Liver (tissue), 9 donors: ENCODE measurements around the gene ZNF503. TPM values are rescaled to one million over a fixed set of nuclear protein-coding genes. Genes with fewer than 3 reads are reported as not detected.

Experiments
- DNase-seq: peaks from one replicate; pipeline ENCODE4 v3.0.0-alpha.2; 2017; ENCODE audit warnings: low spot score
- H3K27ac ChIP-seq, 2 donors: one replicate each; pipeline ENCODE4 v1.7.0; 2013; ENCODE audit warnings: inconsistent platforms in 2 of 2, low read length in 2 of 2, control low read depth in 1 of 2, low read depth in 1 of 2, mild to moderate bottlenecking in 1 of 2
- H3K27me3 ChIP-seq, 4 donors: one replicate each; pipeline versions ENCODE4 v1.6.1 to v1.7.0; 2013; ENCODE audit warnings: low read length in 3 of 4, inconsistent platforms in 1 of 4, mild to moderate bottlenecking in 1 of 4, moderate library complexity in 1 of 4; ENCODE audit not compliant: control insufficient read depth in 4 of 4, insufficient read depth in 4 of 4
- H3K36me3 ChIP-seq, 4 donors: one replicate each; pipeline versions ENCODE4 v1.6.1 to v1.7.0; 2013; ENCODE audit warnings: low read length in 3 of 4, mild to moderate bottlenecking in 3 of 4, low read depth in 1 of 4, moderate library complexity in 1 of 4; ENCODE audit not compliant: control insufficient read depth in 4 of 4, insufficient read depth in 3 of 4
- H3K4me1 ChIP-seq, 4 donors: one replicate each; pipeline versions ENCODE4 v1.6.1 to v1.7.0; 2013; ENCODE audit warnings: low read length in 3 of 4, mild to moderate bottlenecking in 3 of 4, moderate library complexity in 1 of 4; ENCODE audit not compliant: control insufficient read depth in 4 of 4, insufficient read depth in 4 of 4
- H3K4me3 ChIP-seq, 3 donors: one replicate each; pipeline versions ENCODE4 v1.6.1 to v1.7.0; 2013; ENCODE audit warnings: low read length in 3 of 3, control low read depth in 1 of 3, low read depth in 1 of 3, mild to moderate bottlenecking in 1 of 3
- H3K9ac ChIP-seq, 2 donors: one replicate each; pipeline ENCODE4 v1.7.0; 2013; ENCODE audit warnings: low read length in 2 of 2, mild to moderate bottlenecking in 2 of 2, moderate library complexity in 2 of 2, control low read depth in 1 of 2, low read depth in 1 of 2
- H3K9me3 ChIP-seq, 4 donors: one replicate each; pipeline versions ENCODE4 v1.6.1 to v1.7.0; 2013; ENCODE audit warnings: low read length in 3 of 4; ENCODE audit not compliant: control insufficient read depth in 4 of 4
- ATF3 ChIP-seq: IDR thresholded peaks from 2 replicates; pipeline ENCODE4 v1.6.1; 2016; ENCODE audit warnings: antibody characterized with exemption
- EGR1 ChIP-seq, 2 donors: IDR thresholded peaks; 2 replicates each; pipeline ENCODE4 v1.6.1; 2016 to 2018; ENCODE audit warnings: antibody characterized with exemption in 2 of 2, low read depth in 2 of 2
- FOXA1 ChIP-seq: IDR thresholded peaks from 2 replicates; pipeline ENCODE4 v1.6.1; 2016; ENCODE audit warnings: antibody characterized with exemption
- FOXA2 ChIP-seq: IDR thresholded peaks from 2 replicates; pipeline ENCODE4 v1.6.1; 2016; ENCODE audit warnings: antibody characterized with exemption
- GABPA ChIP-seq, 2 donors: IDR thresholded peaks in 1 of 2; conservative IDR thresholded peaks in 1 of 2; 2 replicates each; pipeline ENCODE4 v1.6.1; 2016; ENCODE audit warnings: antibody characterized with exemption in 2 of 2, mild to moderate bottlenecking in 1 of 2, moderate library complexity in 1 of 2
- HNF4A ChIP-seq, 2 donors: conservative IDR thresholded peaks; 2 replicates each; pipeline ENCODE4 v1.6.1; 2016; ENCODE audit warnings: antibody characterized with exemption in 2 of 2, mild to moderate bottlenecking in 2 of 2
- HNF4G ChIP-seq: IDR thresholded peaks from 2 replicates; pipeline ENCODE4 v1.6.1; 2016; ENCODE audit warnings: antibody characterized with exemption
- SP1 ChIP-seq: IDR thresholded peaks from 2 replicates; pipeline ENCODE4 v1.6.1; 2018; ENCODE audit warnings: antibody characterized with exemption, mild to moderate bottlenecking
- YY1 ChIP-seq: IDR thresholded peaks from 2 replicates; pipeline ENCODE4 v1.6.1; 2016; ENCODE audit warnings: antibody characterized with exemption, mild to moderate bottlenecking
- WGBS: extraction: QIAGEN DNeasy Blood & Tissue Kit; methylation state at CpG from one replicate; pipeline ENCODE4 v1.1.7; 2013; 5-methylcytosine and 5-hydroxymethylcytosine counted together
- polyA plus RNA-seq, 2 donors: library from polyadenylated mRNA; stranded (reverse) in 1 of 2; unstranded in 1 of 2; fragments of 200-250 nt in 1 of 2; fragments of >200 nt in 1 of 2; fragmentation: Nextera tagmentation in 1 of 2; extraction: Ambion mirVana in 1 of 2; gene quantifications; one replicate each; pipeline versions ENCODE4 v1.2.1 to v1.2.3, GENCODE V29; 2013 to 2015
- total RNA-seq, 2 donors: library from RNA; depleted of rRNA; stranded (reverse); fragments of >200 nt; gene quantifications; one replicate each; pipeline ENCODE4 v1.2.3, GENCODE V29; 2014
- TF ChIP-seq, protein P1 (sequence below): IDR thresholded peaks from 2 replicates; pipeline ENCODE4 v1.6.1; 2016; ENCODE audit warnings: antibody characterized with exemption, mild to moderate bottlenecking
- TF ChIP-seq, protein P2 (sequence below): IDR thresholded peaks from 2 replicates; pipeline ENCODE4 v1.6.1; 2016; ENCODE audit warnings: antibody characterized with exemption
- TF ChIP-seq, protein P3 (sequence below): IDR thresholded peaks from 2 replicates; pipeline ENCODE4 v1.6.1; 2016; ENCODE audit warnings: antibody characterized with exemption
- donor health status: healthy.
- donor health status: healthy.
- donor health status: healthy.
- donor health status: healthy.
- donor health status: healthy.

ZNF503 gene
- total and polyA plus RNA-seq, 4 donors = 1.6 to 5.2 (median 2.0) TPM

GRCh38 chr10:75414527-75414926 is 13.0 kb upstream of the ZNF503 start:
- Histone ChIP-seq H3K4me1 (peaks cover 0 to 3% (median 0%) of the 10 kb centered on the region in 4 donors), H3K9ac (no peak overlapping the region), H3K9me3 (no peaks in the 10 kb centered on the region), H3K4me3 (no peak overlapping the region), H3K27me3 (no peaks in the 10 kb centered on the region), H3K27ac (no peak overlapping the region), H3K36me3 (no peaks in the 10 kb centered on the region)
- DNase-seq = no peak
- WGBS = 88% methylated on average over 1 of the region's 1 CpG
- TF ChIP-seq HNF4A (conservative IDR thresholded peaks at IDR 0.05) (no peak), FOXA2 (no peak), HNF4G (no peak), YY1 (no peak), SP1 (no peak), ATF3 (no peak), FOXA1 (no peak)
- TF ChIP-seq, protein P1, sequence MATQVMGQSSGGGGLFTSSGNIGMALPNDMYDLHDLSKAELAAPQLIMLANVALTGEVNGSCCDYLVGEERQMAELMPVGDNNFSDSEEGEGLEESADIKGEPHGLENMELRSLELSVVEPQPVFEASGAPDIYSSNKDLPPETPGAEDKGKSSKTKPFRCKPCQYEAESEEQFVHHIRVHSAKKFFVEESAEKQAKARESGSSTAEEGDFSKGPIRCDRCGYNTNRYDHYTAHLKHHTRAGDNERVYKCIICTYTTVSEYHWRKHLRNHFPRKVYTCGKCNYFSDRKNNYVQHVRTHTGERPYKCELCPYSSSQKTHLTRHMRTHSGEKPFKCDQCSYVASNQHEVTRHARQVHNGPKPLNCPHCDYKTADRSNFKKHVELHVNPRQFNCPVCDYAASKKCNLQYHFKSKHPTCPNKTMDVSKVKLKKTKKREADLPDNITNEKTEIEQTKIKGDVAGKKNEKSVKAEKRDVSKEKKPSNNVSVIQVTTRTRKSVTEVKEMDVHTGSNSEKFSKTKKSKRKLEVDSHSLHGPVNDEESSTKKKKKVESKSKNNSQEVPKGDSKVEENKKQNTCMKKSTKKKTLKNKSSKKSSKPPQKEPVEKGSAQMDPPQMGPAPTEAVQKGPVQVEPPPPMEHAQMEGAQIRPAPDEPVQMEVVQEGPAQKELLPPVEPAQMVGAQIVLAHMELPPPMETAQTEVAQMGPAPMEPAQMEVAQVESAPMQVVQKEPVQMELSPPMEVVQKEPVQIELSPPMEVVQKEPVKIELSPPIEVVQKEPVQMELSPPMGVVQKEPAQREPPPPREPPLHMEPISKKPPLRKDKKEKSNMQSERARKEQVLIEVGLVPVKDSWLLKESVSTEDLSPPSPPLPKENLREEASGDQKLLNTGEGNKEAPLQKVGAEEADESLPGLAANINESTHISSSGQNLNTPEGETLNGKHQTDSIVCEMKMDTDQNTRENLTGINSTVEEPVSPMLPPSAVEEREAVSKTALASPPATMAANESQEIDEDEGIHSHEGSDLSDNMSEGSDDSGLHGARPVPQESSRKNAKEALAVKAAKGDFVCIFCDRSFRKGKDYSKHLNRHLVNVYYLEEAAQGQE = no peak
- TF ChIP-seq, protein P2, sequence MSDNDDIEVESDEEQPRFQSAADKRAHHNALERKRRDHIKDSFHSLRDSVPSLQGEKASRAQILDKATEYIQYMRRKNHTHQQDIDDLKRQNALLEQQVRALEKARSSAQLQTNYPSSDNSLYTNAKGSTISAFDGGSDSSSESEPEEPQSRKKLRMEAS = no peak
- TF ChIP-seq, protein P3, sequence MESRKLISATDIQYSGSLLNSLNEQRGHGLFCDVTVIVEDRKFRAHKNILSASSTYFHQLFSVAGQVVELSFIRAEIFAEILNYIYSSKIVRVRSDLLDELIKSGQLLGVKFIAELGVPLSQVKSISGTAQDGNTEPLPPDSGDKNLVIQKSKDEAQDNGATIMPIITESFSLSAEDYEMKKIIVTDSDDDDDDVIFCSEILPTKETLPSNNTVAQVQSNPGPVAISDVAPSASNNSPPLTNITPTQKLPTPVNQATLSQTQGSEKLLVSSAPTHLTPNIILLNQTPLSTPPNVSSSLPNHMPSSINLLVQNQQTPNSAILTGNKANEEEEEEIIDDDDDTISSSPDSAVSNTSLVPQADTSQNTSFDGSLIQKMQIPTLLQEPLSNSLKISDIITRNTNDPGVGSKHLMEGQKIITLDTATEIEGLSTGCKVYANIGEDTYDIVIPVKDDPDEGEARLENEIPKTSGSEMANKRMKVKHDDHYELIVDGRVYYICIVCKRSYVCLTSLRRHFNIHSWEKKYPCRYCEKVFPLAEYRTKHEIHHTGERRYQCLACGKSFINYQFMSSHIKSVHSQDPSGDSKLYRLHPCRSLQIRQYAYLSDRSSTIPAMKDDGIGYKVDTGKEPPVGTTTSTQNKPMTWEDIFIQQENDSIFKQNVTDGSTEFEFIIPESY = no peak

DNA sequence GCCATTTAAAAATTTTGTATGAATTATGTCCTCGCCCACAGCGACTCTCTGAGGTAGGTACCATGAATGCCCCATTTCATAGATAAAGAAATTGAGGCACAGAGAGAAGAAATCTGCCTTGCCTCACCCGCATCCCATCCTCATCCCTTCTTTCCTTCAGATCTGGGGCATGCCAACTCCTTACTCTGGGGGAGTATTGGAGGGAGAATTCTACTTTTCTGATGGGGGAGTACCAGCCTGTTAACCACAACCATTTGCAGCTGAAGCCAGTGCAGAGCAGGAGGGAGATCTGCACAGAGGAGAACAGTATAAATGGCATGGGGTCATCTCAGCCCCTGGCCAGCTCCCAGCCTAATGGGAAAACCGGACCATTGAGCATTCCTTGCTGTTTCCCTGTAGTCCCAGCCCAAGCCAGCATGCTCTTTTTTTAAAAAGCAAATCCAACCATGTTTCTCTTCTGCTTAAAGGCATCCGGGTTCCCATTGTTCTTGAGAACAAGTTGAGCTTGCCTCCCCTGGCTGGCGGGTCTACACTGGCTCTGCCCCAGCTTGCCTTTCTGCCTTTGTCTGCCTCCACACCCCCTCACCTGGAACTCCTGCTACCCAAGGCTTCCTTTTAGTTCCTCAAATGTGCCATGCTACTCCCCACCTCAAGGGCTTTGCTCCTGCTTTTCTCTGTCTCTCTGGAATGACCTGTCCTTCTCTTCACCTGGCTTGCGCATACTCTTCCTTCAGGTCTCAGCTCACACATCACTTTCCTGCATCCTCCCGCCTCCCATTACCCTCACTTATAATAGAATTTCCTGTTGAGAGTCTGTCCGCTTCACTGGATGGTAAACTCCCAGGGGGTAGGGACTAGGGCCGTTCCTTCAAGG is 8.8 kb upstream of the ZNF503 start:
- WGBS = 82% methylated on average over 10 of the region's 10 CpGs
- no peak overlapping the region for H3K9ac ChIP-seq
- H3K9me3 ChIP-seq = no peaks in the 10 kb centered on the region
- no peak overlapping the region for H3K4me3 ChIP-seq
- no peaks in the 10 kb centered on the region for H3K27me3 ChIP-seq
- no peak for TF ChIP-seq FOXA1
- TF ChIP-seq GABPA (IDR thresholded peaks at IDR 0.05 in 1 of 2, conservative IDR thresholded peaks at IDR 0.05 in 1 of 2) = no peak
- TF ChIP-seq, protein P1 = no peak
- TF ChIP-seq HNF4G = no peak
- TF ChIP-seq EGR1 (IDR thresholded peaks at IDR 0.05; ENCODE audit: low read depth in 2 of 2) = no peak
- no peak for TF ChIP-seq FOXA2
- no peaks in the 10 kb centered on the region for H3K36me3 ChIP-seq
- H3K27ac ChIP-seq = no peak overlapping the region
- H3K4me1 ChIP-seq = peaks cover 0 to 11% (median 2%) of the 10 kb centered on the region in 4 donors
- no peak for DNase-seq
